ENCODE results near the gene BNIP3. TPM values are rescaled to one million over a fixed set of nuclear protein-coding genes. Genes with fewer than 3 reads are reported as not detected.
A peak's percentile ranks its signal among the peaks of the same experiment; 100 is the strongest.

BNIP3 gene
- total RNA-seq, 1 donor from 2014 or later = 84.0 TPM

GRCh38 chr10:131979821-131980270 is 1.9 kb downstream of the BNIP3 start:
- Histone ChIP-seq H3K4me3 (ENCODE audit: low read depth, low read length) (peak overlapping the region; percentile 87), H3K36me3 (ENCODE audit: control insufficient read depth, insufficient read depth, low read length) (peaks cover 9% of the 10 kb centered on the region), H3K27me3 (ENCODE audit: control insufficient read depth, insufficient read depth, low read length) (no peaks in the 10 kb centered on the region)
- no peak for FAIRE-seq
- TF ChIP-seq, protein P1, sequence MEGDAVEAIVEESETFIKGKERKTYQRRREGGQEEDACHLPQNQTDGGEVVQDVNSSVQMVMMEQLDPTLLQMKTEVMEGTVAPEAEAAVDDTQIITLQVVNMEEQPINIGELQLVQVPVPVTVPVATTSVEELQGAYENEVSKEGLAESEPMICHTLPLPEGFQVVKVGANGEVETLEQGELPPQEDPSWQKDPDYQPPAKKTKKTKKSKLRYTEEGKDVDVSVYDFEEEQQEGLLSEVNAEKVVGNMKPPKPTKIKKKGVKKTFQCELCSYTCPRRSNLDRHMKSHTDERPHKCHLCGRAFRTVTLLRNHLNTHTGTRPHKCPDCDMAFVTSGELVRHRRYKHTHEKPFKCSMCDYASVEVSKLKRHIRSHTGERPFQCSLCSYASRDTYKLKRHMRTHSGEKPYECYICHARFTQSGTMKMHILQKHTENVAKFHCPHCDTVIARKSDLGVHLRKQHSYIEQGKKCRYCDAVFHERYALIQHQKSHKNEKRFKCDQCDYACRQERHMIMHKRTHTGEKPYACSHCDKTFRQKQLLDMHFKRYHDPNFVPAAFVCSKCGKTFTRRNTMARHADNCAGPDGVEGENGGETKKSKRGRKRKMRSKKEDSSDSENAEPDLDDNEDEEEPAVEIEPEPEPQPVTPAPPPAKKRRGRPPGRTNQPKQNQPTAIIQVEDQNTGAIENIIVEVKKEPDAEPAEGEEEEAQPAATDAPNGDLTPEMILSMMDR (IDR thresholded peaks at IDR 0.05; ENCODE audit: insufficient read depth, low read length, severe bottlenecking) = no peak
- DNase-seq (ENCODE audit: low read depth) = no peak

DNA sequence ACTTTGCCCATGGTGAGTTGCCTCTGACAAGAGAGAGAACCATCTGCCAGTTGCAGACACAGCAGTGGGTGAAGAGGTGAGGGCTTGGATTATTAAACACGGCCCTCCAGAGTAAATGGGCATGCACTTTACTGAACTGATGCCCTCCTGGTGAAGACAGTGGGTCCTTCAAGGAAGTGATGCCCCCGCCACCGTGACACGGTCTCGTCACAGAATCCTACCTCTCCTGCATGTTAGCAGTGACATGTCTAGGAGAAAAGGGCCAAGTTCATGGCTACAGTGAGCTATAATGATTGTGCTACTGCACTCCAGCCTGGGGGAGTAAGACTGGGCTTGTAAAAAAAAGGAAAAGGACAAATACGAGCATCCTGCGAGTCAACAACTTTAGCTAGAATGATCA is 2.4 kb downstream of the BNIP3 start:
- Histone ChIP-seq H3K27me3 (ENCODE audit: control insufficient read depth, insufficient read depth, low read length) (no peaks in the 10 kb centered on the region), H3K4me3 (ENCODE audit: low read depth, low read length) (peak overlapping the region; percentile 87), H3K36me3 (ENCODE audit: control insufficient read depth, insufficient read depth, low read length) (peaks cover 9% of the 10 kb centered on the region)
- no peak for DNase-seq (ENCODE audit: low read depth)
- FAIRE-seq = peak; percentile 66
- TF ChIP-seq, protein P1 (IDR thresholded peaks at IDR 0.05; ENCODE audit: insufficient read depth, low read length, severe bottlenecking) = no peak

DNA sequence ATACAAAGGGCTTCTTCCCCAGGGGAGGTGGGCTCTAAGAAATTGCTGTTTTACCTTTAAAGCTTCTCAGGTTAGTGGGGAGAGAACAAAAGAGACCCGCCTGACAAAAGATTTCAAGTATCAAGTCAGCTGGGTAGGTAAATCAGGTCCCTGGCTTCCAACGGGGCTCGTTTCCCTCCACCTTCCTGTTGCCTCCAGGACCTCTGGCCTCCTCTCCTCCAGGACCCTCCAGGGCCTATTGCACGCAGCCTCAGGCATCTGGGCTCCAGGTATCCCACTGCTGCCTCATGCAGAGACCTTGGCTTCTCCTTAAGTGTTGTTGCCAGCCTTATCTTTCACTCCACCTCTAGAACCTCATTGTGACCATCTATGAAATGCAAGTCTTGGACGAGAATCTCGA is 2.9 kb downstream of the BNIP3 start:
- TF ChIP-seq, protein P1 (IDR thresholded peaks at IDR 0.05; ENCODE audit: insufficient read depth, low read length, severe bottlenecking) = no peak
- H3K36me3 ChIP-seq (ENCODE audit: control insufficient read depth, insufficient read depth, low read length) = peaks cover 9% of the 10 kb centered on the region
- H3K27me3 ChIP-seq (ENCODE audit: control insufficient read depth, insufficient read depth, low read length) = no peaks in the 10 kb centered on the region
- DNase-seq (ENCODE audit: low read depth) = no peak
- no peak for FAIRE-seq
- H3K4me3 ChIP-seq (ENCODE audit: low read depth, low read length) = no peak overlapping the region

- no peak overlapping the region for H3K4me3 ChIP-seq (ENCODE audit: low read depth, low read length)
- TF ChIP-seq, protein P1 (IDR thresholded peaks at IDR 0.05; ENCODE audit: insufficient read depth, low read length, severe bottlenecking) = no peak
- DNase-seq (ENCODE audit: low read depth) = no peak
- peaks cover 14% of the 10 kb centered on the region for H3K36me3 ChIP-seq (ENCODE audit: control insufficient read depth, insufficient read depth, low read length)
- no peaks in the 10 kb centered on the region for H3K27me3 ChIP-seq (ENCODE audit: control insufficient read depth, insufficient read depth, low read length)
- no peak for FAIRE-seq
Measured at GRCh38 chr10:131978366-131978765, 3.4 kb downstream of the BNIP3 start.

DNA sequence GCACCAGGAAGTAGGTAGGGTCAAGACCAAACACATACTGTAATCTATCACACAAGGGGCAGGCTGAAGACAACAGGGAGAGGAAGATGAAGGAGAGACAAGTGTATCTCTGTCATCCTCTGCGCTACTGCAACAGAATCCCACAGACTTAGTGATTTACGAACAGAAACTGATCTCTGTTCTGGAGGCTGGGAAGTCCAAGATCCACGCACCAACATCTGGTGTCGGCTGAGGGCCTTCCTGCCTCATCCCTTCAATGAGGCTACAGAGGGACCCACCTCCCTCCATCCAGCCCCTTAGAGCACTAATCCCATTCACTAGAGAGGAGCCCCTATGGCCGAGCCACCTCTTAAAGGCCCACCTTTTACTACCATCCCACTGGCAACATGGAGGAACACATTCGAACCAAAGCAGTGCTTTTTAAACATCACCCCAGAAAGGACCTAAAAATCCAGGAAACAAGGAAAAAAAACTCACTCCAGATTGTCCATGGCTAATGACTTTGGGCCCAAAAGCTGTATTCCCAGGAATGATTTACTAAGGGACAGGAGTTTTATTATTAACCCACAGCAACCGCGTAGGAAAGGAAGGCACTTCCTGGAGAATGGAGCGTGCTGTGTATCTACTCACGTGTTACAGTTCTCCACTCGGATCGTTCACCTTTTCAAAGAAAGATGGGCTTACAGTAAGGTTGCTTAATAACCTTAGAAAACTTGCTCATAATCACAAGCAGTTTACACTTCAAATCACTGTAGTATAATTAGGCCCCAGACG is 4.2 kb downstream of the BNIP3 start:
- DNase-seq (ENCODE audit: low read depth) (no peak), FAIRE-seq (no peak)

More for the DNA sequence above, 4.2 kb downstream of the BNIP3 start:
- Histone ChIP-seq H3K36me3 (ENCODE audit: control insufficient read depth, insufficient read depth, low read length) (peaks cover 21% of the 10 kb centered on the region), H3K27me3 (ENCODE audit: control insufficient read depth, insufficient read depth, low read length) (no peaks in the 10 kb centered on the region), H3K4me3 (ENCODE audit: low read depth, low read length) (no peak overlapping the region)
- TF ChIP-seq, protein P1 (IDR thresholded peaks at IDR 0.05; ENCODE audit: insufficient read depth, low read length, severe bottlenecking) = no peak

All from bronchial epithelial cell (primary cell).